Measurements from ENCODE around the gene ZMYM5.

GRCh38 chr13:19805765-19806164 lies 57.7 kb downstream of the ZMYM5 start:
- TF ChIP-seq POLR2A (IDR thresholded peaks at IDR 0.05) = no peak
- TF ChIP-seq CTCF (IDR thresholded peaks at IDR 0.05) = no peak

Data from tibial nerve (tissue), 3 donors.